Endothelial cell of umbilical vein (primary cell): Measurements from ENCODE around the gene SURF1. TPM values are rescaled to one million over a fixed set of nuclear protein-coding genes. Genes with fewer than 3 reads are reported as not detected.
A peak's percentile ranks its signal among the peaks of the same experiment; 100 is the strongest.

ENCODE experiments used
- BruUV-seq: library from RNA; stranded (reverse); fragments of 400-500 nt; replicated peaks from 2 replicates; lab custom pipeline; 2021; lab: Mats Ljungman, UMichigan
- CTCF ChIA-PET: fragments of 300-600, 350-600 bp; sonication (Branson Sonifier 250); formaldehyde crosslinking; loops from one replicate; lab custom pipeline; 2021; ENCODE audit warnings: antibody characterized with exemption, inconsistent platforms; lab: Charles Lee
- POLR2A ChIA-PET: fragments of 300-600, 350-600 bp; sonication (Branson Sonifier 250); formaldehyde crosslinking; loops from one replicate; lab custom pipeline; 2021; ENCODE audit warnings: antibody characterized with exemption, inconsistent platforms; lab: Charles Lee
- DNase-seq: peaks from one replicate; pipeline ENCODE4 v3.0.0-alpha.2; 2011; ENCODE audit warnings: low read depth, low spot score
- FAIRE-seq: peaks from 2 replicates; lab custom pipeline; 2011; peaks lifted over from hg19 to GRCh38; lab: Jason Lieb, UNC
- H2AFZ ChIP-seq: 2 replicates; pipeline ENCODE4 v1.6.0; 2012; ENCODE audit warnings: low read depth, low read length, control low read depth, inconsistent platforms
- H3K27ac ChIP-seq: 2 replicates; pipeline ENCODE4 v1.5.1; 2011; ENCODE audit warnings: low read depth, mild to moderate bottlenecking, control low read depth, low read length, moderate library complexity; ENCODE audit not compliant: insufficient read depth
- H3K27me3 ChIP-seq, 2 experiments: 2 replicates each; pipeline versions ENCODE4 v1.6.0 to v1.6.1; 2011; ENCODE audit warnings: low read length in 2 of 2, mixed read lengths in 1 of 2; ENCODE audit not compliant: control insufficient read depth in 2 of 2, insufficient read depth in 2 of 2
- H3K36me3 ChIP-seq, 2 experiments: 2 replicates in 1 of 2; 3 replicates in 1 of 2; pipeline ENCODE4 v1.5.1; 2011; ENCODE audit warnings: low read length in 2 of 2, mild to moderate bottlenecking in 1 of 2, moderate library complexity in 1 of 2; ENCODE audit not compliant: control insufficient read depth in 2 of 2, insufficient read depth in 2 of 2; ENCODE audit errors: extremely low read depth in 1 of 2
- H3K4me1 ChIP-seq: 3 replicates; pipeline ENCODE4 v1.5.1; 2011; ENCODE audit warnings: mild to moderate bottlenecking, low read length; ENCODE audit not compliant: control insufficient read depth, insufficient read depth; ENCODE audit errors: extremely low read depth
- H3K4me2 ChIP-seq: 2 replicates; pipeline ENCODE4 v1.6.1; 2011; ENCODE audit warnings: low read length, control low read depth, mixed read lengths; ENCODE audit not compliant: insufficient read depth
- H3K4me3 ChIP-seq, 3 experiments: fragments of 200-600 bp in 1 of 3; sonication (generic), shearing (Covaris generic) in 1 of 3; replicated peaks in 1 of 3; 2 replicates each; pipeline ENCODE4 v1.5.1; 2011 to 2016; ENCODE audit warnings: control low read depth in 3 of 3, low read length in 3 of 3, mild to moderate bottlenecking in 2 of 3, inconsistent platforms in 1 of 3, low read depth in 1 of 3, moderate library complexity in 1 of 3; ENCODE audit not compliant: insufficient read depth in 1 of 3
- H3K79me2 ChIP-seq: 2 replicates; pipeline ENCODE4 v1.6.0; 2012; ENCODE audit warnings: low read length, inconsistent platforms; ENCODE audit not compliant: control insufficient read depth, insufficient read depth
- H3K9ac ChIP-seq: replicated peaks from 2 replicates; pipeline ENCODE3; 2011; ENCODE audit warnings: low read length, control low read depth; ENCODE audit not compliant: insufficient read depth; ENCODE audit errors: extremely low read depth
- H3K9me1 ChIP-seq: replicated peaks from 3 replicates; pipeline ENCODE4 v1.6.0; 2011; ENCODE audit warnings: mild to moderate bottlenecking, low read length; ENCODE audit not compliant: control insufficient read depth, insufficient read depth; ENCODE audit errors: extremely low read depth
- H3K9me3 ChIP-seq: replicated peaks from 2 replicates; pipeline ENCODE4 v1.5.1; 2012; ENCODE audit warnings: low read length, inconsistent platforms; ENCODE audit not compliant: control insufficient read depth, insufficient read depth
- H4K20me1 ChIP-seq: replicated peaks from 2 replicates; pipeline ENCODE3; 2011; ENCODE audit warnings: mild to moderate bottlenecking, low read length; ENCODE audit not compliant: control insufficient read depth, insufficient read depth; ENCODE audit errors: extremely low read depth
- JUN ChIP-seq: IDR thresholded peaks from 2 replicates; pipeline ENCODE4 v1.6.1; 2011; ENCODE audit warnings: borderline replicate concordance, low read depth; ENCODE audit not compliant: insufficient read length, insufficient read depth
- POLR2A ChIP-seq: IDR thresholded peaks from 2 replicates; pipeline ENCODE4 v1.6.1; 2012; ENCODE audit warnings: low read depth, mild to moderate bottlenecking, control low read depth, low read length
- POLR2AphosphoS5 ChIP-seq: IDR thresholded peaks from 2 replicates; pipeline ENCODE4 v1.6.1; 2012; ENCODE audit warnings: low read depth, mild to moderate bottlenecking, control low read depth, low read length, moderate library complexity; ENCODE audit not compliant: insufficient read depth
- dilution Hi-C: fragments of 300-500 bp; cut with MboI; formaldehyde crosslinking; loops from one replicate; pipeline ENCODE4 v1.15.0; 2019; ENCODE audit warnings: low sequenced_read_pairs; ENCODE audit not compliant: extremely low pct_ligation_motif_present
- intact Hi-C: fragments of 100-400 bp; cut with micrococcal nuclease; formaldehyde crosslinking; loops from one replicate; pipeline ENCODE4 v1.10.0; 2022
- polyA plus RNA-seq, 4 experiments: library from polyadenylated mRNA; depleted of rRNA in 3 of 4; stranded (reverse) in 3 of 4; unstranded in 1 of 4; fragments of >200 nt; gene quantifications; 2 replicates each; pipeline versions ENCODE4 v1.2.1 to v1.2.3, GENCODE V29; 2011 to 2012; ENCODE audit warnings: missing spikeins in 1 of 4
- total RNA-seq: library from RNA; stranded (reverse); gene quantifications from 2 replicates; pipeline ENCODE4 v1.2.3, GENCODE V29; 2021
- TF ChIP-seq, protein P1 (sequence below): IDR thresholded peaks from 2 replicates; pipeline ENCODE4 v1.6.1; 2011; ENCODE audit not compliant: insufficient read depth, insufficient read length

SURF1 gene
- total and polyA plus RNA-seq, 2 donors (not counting 3 experiments of a cell fraction or from before 2014, with no cell fraction given) = 22.8 to 27.1 TPM

DNA sequence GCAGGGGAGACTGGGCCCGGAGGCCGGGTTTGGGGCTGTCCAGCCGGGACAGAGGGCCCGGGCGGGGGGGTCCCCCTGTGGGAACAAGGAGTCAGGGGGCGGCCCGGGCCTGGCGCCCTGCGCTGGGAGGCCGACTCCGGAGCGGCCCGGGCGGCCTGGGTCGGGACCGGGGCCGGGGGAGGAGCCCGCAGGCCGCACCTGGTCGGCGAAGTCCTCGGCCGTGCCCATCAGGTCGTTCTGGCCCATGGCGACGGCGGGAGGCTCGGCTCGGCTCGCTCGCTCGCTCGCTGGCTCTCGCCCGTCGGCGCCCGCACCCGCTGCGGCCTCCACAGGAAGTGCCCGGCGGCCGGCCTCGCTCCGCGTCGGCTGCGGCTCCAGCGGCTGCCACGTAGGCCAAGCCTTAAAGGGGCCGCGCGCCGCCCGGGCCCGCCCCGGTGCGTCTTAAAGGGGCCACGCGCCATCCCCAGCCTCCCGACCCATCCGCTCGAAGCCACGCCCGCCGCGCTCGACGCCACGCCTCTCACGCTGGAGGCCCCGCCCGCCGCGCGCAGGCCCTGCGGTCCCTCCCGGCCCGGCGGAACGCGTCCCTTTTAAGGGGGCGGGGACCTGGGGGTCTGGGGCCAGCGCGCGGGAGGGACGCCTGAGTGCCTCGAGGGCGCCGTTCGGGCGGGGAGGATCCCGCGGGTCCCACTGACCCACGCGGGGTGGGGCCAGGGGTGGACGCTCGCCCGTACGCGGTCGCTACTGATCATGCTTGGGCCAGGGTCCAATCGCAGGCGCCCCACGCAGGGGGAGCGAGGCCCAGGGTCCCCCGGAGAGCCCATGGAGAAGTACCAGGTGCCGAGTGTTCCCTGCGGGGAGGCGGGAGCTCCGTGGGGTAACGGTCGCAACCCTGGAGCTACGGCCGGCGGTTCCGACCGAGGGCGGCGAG lies 19.7 kb upstream of the SURF1 start, which contains the start of the genes STKLD1 and SURF4:
Gene STKLD1, plus strand, starts transcription at position 643 of the 931 bp plus-strand sequence. Its CDS starts 108 bp downstream, at position 751.
Gene SURF4, minus strand, starts transcription at position 337 of the 931 bp plus-strand sequence. Its CDS starts 91 bp downstream, at position 246.
- H3K9me3 ChIP-seq = no peaks in the 10 kb centered on the region
- H3K4me2 ChIP-seq = peak within 1 kb of the TSS; percentile 90
- no TSS peak for BruUV-seq
- peaks cover 2% of the 10 kb centered on the region for H4K20me1 ChIP-seq
- H3K79me2 ChIP-seq = peaks cover 48% of the 10 kb centered on the region
- peak within 1 kb of the TSS; percentile 76 to 99 (median 99) for H3K4me3 ChIP-seq
- ChIA-PET CTCF (interaction anchor here (0.8 to 3.2 kb wide), 6 partner anchors 8 to 190 kb away, joined by 3 to 10 read pairs (median 3); no protein-coding TSS in a partner anchor), POLR2A (interaction anchor here (1.5 to 1.8 kb wide), 2 partner anchors 28 kb away, joined by 6 to 10 read pairs; partner anchors contain the start of genes MED22 and RPL7A)
- peak within 1 kb of the TSS; percentile 77 for H2AFZ ChIP-seq
- peaks cover 5 to 12% of the 10 kb centered on the region in 2 experiments for H3K36me3 ChIP-seq
- dilution Hi-C loops = no loop called here
- TF ChIP-seq POLR2AphosphoS5 = peak; percentile 95
- TF ChIP-seq, protein P1, sequence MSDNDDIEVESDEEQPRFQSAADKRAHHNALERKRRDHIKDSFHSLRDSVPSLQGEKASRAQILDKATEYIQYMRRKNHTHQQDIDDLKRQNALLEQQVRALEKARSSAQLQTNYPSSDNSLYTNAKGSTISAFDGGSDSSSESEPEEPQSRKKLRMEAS = peak; percentile 18
- TF ChIP-seq POLR2A = peak; percentile 84
- no peak for TF ChIP-seq JUN
- no peaks in the 10 kb centered on the region for H3K9me1 ChIP-seq
- peak within 1 kb of the TSS; percentile 85 for H3K27ac ChIP-seq
- no peaks in the 10 kb centered on the region for H3K27me3 ChIP-seq
- FAIRE-seq (peak; percentile 92), DNase-seq (peak; percentile 98)
- H3K9ac ChIP-seq = peak within 1 kb of the TSS; percentile 97
- peaks cover 10% of the 10 kb centered on the region for H3K4me1 ChIP-seq
- intact Hi-C loops = loop anchor here (1.0 to 2.0 kb wide), 4 partner anchors 20 to 40 kb away; partner anchors contain the start of genes MED22, RPL7A, SURF1 and SURF2
